ENCODE results near the gene TSTD2.

The TSTD2 gene

DNA sequence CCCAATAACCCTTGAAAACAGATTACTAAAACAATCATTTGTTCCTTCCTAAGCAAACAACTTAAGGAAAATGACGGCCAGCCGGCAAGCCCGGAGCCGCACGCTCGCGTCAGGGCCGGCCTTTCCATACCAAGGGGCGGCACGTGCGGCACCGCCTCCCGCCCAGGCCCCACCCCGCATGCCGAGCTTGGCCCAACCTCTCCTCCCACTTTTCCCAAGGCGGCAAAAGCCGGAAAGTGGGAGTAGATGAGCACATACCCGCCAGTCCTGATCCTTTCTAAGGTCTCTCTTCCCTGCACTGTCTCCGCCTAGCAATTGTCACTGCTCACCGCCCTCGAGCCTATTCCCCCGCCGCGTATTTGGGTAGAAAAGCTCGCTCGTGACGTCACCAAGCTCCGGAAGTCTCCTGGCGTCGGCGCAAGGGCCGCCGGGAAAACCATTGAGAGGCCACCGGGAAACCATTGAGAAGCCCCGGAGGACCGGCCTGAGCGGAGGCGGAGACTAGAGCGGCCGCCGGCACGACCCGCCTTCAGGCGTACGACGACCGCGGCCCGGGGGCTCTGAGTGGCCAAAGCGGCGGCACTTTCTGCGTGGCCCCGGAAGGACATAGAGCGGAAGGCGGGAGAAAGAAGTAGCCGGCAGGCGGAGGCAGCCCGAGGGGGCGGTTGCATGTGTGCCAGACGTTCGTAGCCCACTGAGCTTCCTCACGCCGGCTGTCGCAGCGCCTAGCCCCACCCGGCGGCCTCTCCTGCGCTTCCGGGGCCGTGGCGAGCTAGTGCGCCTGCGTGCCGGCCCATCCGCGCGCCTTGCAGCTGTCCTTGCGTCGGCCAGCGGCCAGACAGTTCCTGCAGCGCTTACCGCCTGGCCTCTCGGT, at the start of gene TSTD2, which contains the start of gene NCBP1:
Gene TSTD2, minus strand, starts transcription at position 384 of the 874 bp plus-strand sequence. CDS start 5,806 bp downstream, outside the sequence.
Gene NCBP1, plus strand, starts transcription at position 837 of the 874 bp plus-strand sequence. CDS start 61 bp downstream, outside the sequence.
- DNase-seq: peak; percentile 98

DNA sequence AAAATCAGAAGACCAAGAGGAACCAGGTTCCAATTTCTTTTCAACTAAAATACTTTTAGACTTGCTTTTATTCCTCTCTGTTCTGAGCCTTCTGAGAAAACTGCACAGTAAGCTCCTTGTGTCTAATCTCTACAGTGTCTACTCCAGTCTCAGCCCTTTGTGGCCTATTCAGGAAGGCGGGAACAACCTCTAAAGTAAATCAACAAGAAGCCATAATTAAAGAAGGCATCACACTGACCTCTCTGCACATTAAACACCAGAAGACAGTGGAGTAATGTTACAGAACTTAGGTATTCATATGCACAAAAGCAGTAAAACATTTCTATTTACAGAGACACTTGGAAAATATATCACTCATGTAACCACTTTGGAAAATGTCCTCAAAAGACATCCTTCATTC, 49.1 kb upstream of the TSTD2 start:
- DNase-seq: peak; percentile 26

DNA sequence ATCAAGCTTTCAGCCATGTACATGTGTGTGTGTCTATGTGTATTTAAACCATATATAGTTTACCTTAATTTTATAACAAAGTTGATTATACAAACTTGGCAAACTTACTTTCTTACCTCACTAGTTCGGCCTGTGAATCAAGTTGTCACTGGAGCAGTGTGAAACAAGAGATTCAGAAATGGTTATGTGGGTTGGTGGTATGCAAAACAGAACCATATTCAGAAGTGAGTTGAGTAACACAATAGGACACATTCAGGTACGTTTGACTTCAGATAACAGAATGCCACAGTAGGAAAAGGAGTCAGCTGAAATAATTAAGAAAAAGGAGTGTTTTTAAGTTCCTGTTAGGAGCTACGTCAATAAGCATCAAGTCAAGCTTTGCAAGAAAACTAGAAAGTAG, 42.5 kb upstream of the TSTD2 start:
- DNase-seq: no peak

DNA sequence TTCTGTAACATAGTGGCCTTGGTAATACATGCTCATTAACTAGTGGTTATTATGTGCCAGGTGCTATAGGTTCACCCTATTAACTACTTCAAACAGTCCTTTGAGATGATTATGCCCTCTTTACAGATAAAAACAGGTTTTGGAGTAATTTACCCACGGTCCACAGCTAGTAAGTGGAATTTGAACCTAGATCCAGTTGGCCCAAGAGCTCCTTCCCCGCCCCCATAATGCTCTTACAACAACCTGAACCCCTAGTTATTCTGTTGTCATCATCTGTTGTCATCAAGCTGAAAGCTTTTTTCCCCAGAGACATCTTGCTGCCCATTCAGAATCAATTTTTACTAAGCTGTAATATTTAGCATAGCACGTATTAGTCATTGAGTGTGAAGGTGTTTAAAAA, 40.8 kb upstream of the TSTD2 start:
- DNase-seq: no peak

DNA sequence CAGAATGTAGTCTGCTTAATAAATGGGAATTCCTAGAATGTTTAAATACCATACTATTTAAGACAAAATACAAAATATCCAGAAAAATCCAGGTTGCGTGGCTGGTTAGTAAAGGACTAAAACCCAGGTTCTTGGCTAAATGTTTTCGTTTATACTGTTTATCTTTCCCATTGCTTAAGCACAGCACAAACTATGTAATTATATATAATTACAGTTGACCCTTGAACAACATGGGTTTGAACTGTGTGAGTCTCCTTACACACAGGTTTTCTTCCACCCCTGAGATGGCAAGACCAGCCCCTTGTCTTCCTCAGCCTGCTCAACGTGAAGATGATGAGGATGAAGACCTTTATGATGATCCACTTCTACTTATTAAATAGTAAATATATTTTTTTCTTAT, 39.2 kb upstream of the TSTD2 start:
- peak; percentile 8 for DNase-seq

DNA sequence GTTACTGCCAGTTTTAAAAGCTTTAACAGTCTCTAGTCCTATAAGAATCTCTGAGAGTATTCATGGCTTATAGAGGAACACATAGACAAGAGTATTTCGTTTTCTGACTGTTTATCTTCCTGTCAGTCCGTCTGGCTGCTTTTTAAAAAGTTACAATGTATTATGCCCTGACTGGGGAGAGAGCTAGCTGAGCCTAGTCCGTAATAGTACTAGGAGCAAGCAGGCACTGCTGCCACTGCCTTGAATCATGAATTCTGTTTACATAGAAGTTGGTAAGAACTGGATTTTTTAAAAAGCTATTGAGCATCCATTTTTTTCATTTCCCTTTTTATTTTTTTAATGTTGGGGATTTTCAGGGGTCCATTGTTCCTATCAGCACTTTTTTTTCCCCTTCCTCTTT, 37.4 kb upstream of the TSTD2 start:
- no peak for DNase-seq

DNA sequence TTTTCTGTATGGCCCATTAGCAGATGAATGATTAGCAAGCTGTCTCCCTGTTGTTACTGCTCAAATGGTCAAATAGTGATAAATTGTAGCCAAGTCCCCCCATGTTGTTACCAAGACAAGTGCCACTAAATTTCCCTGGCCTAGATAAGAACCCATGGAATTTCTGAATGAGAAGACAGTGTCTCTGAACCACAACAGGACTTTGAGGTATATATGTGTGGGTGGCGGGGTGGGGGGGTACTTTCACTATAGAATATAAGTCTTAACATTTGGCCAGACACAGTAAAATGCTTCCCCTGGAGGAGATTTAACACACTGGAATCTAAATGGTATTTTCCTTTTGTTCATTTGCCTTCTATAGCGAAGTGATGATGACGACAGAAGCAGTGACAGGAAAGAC, 35.3 kb upstream of the TSTD2 start:
- no peak for DNase-seq

DNA sequence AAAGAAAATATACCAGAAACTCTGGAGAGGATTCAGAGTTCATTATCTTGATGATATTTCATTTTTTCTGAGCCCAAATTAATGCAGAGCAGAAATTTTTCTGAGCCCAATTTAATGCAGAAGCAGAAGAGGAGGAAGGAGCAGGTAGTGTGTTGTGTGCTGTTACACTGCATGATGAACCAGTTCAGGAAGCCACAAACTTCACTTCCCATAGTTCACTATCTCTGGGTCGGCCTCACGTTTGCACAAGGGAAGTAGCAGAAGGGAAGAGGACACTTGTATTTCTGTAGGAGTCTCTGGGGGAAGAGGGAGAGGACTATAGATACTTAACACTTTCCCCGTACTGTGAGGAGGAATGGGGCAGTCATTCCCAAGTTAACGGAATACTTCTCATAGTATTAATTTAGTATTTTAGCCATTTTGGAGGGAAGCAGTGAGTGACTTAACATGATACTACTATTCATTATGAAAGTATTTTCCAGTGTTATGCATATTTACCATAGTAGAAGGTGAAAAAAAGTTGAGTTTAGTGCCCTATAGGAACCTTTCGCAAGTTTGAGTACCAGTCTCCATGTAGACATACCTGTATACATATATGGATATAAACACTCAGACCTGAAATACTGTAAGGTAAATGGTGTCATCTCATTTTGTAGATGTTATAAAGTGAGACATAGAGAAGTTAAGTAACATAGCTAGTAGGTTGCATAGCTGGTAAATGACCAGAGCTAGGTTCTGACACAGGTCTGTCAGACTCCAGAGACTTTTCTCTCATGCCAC, 33.9 kb upstream of the TSTD2 start:
- no peak for DNase-seq

DNA sequence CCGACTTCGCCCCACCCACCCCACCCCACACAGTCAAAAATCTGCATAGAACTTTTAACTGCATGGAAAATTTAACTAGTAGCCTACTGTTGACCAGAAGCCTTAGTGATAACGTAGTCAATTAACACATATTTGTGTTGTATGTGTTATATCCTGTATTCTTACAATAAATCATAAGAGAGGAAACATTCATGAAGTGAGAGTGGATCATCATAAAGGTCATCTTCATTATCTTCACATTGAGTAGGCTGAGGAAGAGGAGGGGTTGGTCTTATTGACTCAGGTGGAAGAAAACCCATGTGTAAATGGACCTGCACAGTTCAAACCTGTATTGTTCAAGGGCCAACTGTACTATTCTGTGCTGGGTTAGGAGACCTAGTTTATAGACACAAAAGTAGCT, 32.6 kb upstream of the TSTD2 start:
- DNase-seq: no peak

DNA sequence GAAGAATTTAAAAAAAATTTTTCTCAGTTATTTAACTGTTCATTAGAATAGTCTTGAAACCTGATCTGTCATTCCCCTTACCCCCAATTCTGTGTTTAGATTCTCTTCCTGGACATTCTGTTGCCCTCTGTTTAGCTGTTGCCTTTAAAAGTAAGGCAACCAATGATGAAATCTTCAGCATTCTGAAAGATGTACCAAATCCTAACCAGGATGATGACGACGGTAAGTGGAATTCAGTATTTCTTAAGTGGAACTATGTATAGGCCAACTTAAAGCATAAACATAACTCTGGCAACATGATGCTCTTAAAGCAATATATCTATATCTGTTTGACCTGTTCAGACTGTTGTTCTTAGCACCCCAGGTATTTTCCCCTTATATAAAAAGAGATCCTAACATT, 27.7 kb upstream of the TSTD2 start:
- DNase-seq: no peak

DNA sequence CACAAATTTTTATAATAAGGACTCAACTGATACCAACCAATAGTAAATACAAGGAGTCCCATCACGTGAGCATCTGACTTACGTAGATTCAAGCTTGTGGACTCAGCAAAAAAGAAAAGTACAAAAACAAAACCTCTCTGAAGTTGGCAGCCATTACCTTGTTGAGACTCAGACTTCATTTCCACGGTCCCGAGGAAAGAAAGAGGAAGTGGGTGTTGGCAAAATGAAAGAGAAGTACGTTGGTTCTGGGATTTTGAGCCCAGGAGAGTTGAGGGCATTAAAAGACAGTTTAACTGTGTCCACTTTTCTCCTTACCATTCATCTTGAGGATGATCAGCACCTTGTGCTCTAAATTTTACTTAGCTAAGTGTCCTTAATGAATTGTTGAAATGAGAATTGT, 27.2 kb upstream of the TSTD2 start:
- DNase-seq: no peak

DNA sequence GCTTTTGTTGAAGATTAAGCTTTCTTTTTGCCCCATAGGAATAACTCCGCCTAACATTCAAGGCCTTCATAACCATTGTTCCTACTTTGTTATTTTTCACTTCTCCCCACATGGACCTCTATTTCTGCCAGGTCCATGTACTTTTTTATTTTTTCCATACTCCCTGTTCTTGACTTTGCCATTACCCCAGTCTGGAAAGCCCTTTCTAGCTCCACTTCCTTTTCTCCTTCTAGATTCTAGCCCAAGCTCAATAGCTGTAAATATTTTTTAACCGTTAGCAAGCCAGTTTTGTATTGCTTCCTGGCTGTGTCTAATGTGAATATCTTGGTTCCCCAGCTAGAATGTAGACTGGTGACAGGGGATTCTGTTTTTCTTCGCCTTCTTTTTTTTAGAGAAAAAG, 26.6 kb upstream of the TSTD2 start:
- DNase-seq: no peak

DNA sequence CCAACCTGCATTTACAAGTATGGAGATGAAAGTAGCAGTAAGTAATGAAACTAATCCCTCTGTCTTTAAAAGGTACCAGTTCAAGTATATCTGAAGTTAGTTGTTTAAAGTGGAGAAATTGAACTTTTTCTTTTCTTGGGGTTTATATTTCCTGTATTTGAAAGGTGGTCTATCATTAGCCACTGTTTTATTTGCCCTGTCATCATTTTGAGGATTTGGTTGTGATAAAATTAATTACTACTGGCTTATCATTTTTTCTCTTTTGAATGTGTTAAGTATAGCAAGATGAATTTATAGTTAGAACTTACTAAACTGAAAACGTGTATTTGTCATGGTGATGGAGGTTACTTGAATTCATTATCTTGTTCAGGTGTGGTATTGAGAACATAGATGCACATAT, 25.5 kb upstream of the TSTD2 start:
- DNase-seq: no peak

DNA sequence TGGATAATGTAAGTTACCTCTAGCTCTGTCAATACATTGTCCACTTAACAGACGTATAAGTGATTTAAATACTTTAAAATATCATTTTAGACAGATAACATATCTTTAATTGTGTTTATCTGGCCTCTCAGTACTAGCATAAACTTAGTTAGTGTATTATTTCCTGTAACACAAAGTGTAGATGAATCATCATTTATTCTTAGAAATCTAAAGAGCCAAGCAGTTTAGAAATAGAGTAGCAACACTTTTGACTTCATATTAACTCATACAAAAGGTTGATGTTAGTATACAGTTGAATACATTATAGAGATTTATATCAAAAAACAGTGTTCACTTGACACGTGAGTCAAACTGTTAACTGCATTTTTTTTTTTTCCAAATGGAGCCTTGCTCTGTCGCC, 18.5 kb upstream of the TSTD2 start:
- no peak for DNase-seq

DNA sequence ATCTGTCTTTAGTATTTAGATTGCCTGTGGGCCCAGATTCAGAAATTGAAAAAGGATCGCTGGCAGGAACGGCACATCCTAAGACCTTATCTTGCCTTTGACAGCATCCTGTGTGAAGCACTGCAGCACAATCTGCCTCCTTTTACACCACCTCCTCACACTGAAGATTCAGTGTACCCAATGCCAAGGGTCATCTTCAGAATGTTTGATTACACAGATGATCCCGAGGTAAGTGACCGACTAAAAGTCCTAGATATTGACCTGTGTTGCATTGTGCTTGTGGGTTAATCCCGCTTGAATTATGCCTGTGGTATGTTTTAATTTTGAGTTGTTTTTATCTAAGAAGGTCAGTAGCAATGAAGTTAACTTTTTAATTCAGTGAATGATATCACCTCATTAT, 14.8 kb upstream of the TSTD2 start:
- DNase-seq: no peak

DNA sequence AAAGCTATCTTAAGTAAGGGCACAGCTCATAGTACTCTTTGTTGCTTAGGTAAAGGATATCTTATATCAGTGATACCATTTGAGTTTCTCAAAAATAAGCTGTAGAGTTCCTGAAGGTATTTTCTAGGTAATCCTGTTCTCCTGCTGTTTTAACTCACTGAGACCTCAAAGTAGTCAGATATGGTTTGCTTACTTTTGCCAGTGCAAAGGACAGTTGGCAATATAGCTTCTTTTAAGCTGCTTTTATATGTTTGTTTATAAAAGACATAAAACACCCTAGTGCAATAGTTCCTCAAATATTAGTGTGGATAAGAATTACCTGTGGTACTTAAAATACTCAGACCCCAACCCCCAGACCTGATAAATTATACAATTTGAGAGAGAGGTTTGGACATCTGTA, 12.6 kb upstream of the TSTD2 start:
- DNase-seq: no peak

DNA sequence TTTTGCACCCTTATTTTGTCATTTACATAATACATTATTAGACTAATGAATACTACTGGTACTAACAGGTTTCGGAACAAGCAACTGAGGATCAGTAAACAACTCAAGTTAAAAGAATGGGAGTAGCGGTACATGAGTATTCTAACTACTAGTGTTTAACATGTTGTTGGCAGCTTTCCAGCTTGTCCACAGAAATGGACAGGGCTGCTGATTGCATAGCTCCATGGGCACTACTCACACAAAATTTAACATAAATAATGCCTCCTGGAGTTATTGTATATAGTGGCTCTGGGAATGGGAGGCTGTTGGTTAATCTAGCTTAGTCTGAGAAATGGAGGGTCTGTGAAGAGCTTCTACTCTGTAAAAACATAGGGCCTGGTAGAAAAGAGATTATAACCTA, 7.2 kb upstream of the TSTD2 start:
- peak; percentile 65 for DNase-seq

DNA sequence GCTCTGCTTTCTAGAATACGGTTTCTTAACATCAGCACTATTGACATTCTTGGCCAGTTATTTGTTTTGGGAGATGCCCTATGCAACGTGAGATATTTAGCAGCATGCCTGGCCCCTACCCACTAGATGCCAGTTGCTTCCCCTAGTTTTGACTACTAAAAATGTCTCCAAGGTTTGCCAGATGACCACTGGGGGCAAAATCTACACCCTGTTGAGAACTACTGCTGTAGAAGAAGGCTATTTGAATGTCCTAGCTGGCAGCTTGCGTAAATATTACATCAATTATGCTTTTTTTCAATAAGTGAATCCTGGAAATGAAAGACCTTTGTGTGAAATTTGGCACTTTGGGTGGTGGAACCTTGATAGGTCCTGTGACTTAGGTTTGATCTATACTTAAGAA, 5.5 kb upstream of the TSTD2 start:
- no peak for DNase-seq

DNA sequence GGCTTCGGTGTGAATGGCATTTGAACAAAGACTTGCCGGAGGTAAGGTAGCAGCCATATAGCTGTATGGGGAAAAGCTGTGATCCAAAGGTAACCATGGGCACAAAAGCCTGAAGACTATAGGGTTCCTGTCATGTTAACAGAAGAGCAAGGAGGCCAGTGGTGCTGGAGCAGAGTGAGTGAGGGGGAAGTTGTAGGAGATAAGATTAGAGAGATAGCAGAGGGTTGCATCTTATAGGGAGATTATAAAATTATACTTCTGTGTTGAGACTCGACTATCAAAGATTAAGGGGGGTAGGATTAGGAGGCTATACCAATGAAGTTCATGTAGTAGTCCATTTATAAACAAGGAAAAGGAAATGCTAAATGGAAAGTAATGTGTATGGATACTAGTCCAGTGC, 3.7 kb upstream of the TSTD2 start:
- no peak for DNase-seq

DNA sequence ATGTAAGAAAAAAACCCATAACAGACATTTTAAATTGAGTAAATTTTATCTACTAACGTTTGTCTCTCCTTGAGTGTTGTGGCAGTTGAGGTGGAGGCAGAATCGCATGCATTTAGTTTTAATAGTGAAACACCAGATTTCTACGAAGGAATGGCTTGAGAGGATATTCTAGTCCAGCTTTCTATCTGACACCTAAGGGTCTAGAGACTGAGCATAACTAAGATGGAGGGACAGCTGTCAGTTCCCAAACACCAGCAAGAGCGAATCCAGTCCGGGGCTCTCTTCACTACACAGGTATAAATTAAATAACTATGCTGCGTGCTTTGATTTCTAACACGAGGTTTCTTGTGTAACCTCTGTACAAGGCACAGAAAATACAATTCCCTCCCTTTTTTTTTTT, 1.9 kb upstream of the TSTD2 start:
- no peak for DNase-seq

DNA sequence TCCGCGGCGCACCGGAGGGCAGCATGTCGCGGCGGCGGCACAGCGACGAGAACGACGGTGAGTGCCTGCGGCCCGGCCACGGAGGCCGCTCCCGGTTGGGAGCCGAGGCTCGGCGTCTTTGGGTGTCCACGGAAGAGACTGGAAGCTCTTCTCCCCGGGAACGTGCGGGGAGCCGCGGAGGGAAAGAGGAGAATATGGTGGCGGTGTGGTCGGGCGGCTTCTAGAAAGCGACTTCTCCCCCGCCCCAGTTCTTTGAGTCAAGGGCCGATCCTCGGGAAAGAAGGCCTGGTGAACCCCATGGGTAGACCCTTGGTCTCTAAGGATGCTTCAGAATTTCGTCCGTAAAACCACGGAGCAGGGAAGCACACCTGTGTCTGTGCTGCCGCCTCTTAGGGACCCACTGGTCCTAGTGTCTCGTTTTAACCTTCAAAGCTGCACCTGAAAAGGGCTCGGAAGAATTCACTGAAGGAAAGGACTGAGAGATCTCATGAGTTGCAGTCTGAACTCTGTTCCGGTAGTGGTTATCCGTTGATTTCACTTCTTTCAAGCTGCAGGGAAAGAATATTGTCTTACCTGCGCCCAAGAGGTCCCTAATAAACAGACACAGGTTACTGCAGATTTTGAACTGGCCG, 807 bp upstream of the TSTD2 start:
- no peak for DNase-seq

DNA sequence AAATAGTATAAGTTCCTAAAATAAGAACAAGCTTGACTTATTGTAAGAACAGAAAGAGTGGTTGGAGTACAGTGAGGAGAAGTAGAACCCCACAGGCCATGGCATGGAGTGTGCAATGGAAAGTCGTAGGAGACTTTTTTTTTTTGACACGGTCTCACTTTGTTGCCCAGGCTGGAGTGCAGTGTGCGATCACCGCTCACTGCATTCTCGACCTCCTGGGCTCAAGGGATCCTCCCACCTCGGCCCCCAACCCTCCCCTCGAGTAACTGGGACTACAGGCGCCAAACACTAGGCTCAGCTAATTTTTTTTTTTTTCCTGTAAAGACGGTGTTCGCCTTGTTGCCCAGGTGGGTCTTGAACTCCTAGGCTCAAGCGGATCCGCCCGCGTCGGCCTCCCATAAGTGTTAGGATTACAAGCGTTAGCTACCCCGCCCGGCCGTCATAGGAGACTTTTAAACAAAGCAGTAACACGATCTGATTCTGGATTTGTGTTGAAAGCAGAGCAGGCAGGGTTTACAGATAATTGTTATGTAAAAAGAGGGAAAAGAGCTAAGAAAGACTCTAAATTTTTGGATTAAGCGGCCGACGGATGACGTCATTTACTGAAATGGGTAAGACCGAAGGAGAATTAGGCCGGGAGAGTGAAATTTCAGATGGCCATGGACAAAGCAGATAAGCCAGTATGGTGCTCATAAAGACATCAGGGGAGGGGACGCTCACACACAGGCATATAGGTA, 752 bp downstream of the TSTD2 start:
- DNase-seq: peak; percentile 84

DNA sequence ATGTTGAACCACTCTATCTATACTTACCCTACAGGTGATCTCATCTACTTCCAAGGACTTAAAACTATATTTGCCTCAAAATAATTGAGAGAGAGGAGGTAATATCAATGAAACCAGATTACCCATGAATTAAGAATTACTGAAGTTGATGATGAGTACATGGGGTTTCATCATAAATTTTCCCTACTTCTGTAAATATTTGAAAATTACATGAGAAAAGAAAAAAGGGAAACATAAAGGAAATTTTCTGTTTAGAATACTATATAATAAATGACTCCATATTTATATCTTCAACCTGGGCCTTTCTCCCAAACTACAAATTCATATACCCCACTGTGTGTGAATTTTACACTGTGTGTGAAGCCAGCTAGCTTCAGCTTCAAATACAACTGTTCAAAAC, 2.6 kb downstream of the TSTD2 start:
- no peak for DNase-seq
